GM12891 (cell line): ENCODE results near the gene RAPGEF4.

Experiments used
- PAX5 ChIP-seq: IDR thresholded peaks from 2 replicates; pipeline ENCODE4 v1.6.1; 2011; ENCODE audit warnings: low read length, moderate library complexity, mild to moderate bottlenecking; ENCODE audit not compliant: insufficient read depth, severe bottlenecking
- POLR2A ChIP-seq: IDR thresholded peaks from 2 replicates; pipeline ENCODE4 v1.6.1; 2011; ENCODE audit warnings: low read depth, low read length, control low read depth
- POLR2AphosphoS5 ChIP-seq: IDR thresholded peaks from 2 replicates; pipeline ENCODE4 v1.6.1; 2011; ENCODE audit warnings: low read depth, low read length, control low read depth
- POU2F2 ChIP-seq: IDR thresholded peaks from 2 replicates; pipeline ENCODE4 v1.6.1; 2011; ENCODE audit warnings: low read depth, mild to moderate bottlenecking, control low read depth, low read length, moderate library complexity

DNA sequence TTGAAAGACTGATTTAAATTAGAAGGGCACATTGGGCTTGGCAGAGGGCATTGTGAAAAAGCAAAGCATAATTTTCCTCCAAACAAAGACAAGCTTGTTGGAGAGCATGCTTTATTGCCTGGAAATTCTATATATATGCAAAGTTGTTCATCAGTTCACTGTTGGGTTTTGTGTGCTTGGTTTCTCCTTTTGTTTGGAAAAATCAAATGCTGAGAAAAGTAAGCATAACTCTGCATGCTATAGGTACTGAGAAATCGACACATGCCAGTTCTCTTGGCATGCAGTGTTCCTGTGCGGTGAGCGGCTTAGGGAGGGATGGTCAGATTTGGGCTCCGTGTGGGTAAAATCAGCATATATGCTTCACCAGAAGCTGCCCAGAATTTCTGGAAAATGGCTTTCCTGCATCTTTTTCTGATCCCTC is 161.0 kb downstream of the RAPGEF4 start:
- TF ChIP-seq POLR2A (no peak), POLR2AphosphoS5 (no peak), PAX5 (no peak), POU2F2 (no peak)
